ENCODE results near the gene POLR2F.

POLR2F gene

GRCh38 chr22:37982938-37983859 is 29.7 kb downstream of the POLR2F start:
- DNase-seq: no peak

DNA sequence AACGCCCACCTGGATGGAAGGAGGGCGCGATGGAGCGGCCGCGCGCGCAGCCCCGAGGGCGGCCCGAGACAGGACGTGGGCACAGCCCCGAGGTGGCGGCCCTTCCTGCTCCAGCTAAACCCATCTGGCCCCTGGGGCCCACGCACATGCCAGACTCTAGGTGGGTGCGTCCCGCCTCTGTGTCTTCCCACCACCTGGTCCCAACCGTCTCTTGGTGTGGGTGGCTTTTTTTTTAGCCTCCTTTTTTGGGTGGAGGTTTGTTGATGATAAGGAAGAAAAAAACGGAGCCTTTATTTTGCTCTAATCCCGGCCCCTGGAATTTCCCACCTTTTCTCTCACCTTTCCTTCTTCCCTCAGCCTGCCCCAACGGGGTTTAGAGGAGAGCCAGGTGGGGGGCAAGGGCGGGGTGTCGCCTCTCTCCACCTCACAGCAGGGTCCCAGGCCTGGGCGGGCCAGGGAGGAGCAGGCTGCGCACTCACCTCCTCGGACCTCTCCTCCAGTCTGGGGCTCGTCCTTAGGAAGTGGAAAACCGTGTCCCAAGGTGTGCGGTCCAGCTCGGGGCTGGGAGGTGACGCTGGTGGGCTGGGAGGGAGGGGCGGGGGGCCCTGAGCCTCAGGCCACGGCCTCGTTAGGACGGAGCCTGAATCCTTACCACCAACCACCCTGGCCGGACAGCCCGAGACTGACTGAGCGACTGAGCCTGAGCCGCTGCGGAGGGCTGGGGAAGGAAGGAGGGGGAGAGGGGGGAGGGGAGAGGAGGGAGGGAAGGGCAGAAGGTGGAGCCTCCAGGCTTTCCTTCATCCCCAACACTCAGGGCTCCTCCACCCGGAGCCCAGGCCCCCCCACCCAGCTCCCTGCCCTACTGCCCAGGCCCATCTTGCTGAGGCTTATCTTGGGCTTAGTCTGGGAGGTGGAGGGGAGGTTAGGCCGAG is 30.6 kb downstream of the POLR2F start, which contains the start of gene SOX10:
TSS of gene SOX10 (minus strand) at position 696 of the 932 bp plus-strand sequence. CDS start 771 bp downstream, outside the sequence.
- no peak for DNase-seq

DNA sequence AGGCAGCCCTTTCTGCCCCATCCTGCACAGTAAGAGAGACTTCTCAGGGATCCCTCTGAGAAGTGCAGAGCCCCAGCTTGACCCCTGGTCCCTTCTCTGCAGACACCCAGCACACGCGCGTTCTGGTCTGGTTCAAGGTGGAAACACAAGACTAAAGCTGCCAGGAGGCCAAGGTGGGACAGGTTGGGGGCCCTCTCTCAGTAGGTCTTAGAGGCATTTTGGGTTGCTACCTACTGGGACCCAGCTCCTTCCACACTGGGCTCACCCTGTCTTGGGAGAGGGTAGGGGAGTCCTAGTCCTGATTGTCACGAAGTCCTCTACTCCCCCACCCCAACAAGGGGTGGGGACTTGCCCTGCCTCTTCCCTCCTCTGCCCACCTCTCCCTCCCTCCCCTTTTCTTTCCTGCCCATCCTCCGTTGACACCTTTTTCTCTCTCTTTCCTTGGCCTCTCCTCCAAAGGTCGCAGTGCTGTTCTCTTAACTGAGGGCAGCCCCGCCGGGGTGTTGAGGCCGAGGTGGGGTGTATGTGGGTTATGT is 31.6 kb downstream of the POLR2F start:
- DNase-seq: no peak

DNA sequence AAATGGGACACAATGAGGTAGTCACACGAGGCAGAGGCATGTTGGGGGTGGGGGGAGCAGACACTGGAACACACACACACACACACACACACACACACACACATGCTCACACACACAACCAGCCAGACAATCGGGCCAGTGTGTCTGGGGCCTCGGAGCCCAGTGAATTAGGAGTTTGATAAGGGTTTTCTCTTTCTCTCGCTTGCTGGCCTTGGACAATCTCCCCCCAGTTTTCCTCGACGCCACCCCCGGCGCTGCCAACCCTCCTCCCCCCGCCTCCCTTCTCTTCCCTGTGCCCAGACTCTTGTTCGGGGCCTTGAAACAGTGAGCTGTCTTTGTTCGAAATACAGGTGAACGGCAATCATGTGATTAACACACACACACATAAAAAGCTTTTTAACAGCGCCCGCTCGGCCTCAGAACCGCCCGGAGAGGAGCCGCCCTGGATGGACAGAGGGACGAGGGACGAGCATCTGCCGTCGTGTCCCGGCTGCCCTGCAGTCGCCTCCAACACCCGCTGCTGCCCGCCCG is 32.3 kb downstream of the POLR2F start:
- no peak for DNase-seq

DNA sequence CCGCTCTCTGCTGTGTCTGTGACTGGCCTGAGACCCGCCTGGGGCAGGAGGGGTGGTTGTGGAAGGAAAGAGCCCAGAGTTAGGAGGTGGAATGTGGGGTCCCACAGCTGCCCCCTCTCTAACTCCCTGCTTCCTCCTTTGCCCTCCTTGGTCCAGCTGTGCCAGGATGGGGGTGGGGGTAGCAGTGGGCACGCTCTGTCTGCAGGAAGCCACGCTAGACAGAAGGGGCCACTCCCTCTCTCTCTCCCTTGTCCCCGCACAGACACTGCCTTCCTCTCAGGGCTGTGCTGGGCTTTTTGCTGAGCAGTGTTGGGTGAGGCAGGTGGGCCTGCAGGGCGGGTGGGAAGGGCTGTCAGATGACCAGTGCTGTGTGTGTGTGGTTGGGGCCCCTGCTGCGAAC is 32.9 kb downstream of the POLR2F start:
- no peak for DNase-seq

GRCh38 chr22:37989146-37990045 is 35.9 kb downstream of the POLR2F start:
- DNase-seq: no peak

- DNase-seq: no peak
Observed at GRCh38 chr22:37990301-37990700, 36.8 kb downstream of the POLR2F start.

GRCh38 chr22:37990862-37991261 is 37.4 kb downstream of the POLR2F start:
- no peak for DNase-seq

DNA sequence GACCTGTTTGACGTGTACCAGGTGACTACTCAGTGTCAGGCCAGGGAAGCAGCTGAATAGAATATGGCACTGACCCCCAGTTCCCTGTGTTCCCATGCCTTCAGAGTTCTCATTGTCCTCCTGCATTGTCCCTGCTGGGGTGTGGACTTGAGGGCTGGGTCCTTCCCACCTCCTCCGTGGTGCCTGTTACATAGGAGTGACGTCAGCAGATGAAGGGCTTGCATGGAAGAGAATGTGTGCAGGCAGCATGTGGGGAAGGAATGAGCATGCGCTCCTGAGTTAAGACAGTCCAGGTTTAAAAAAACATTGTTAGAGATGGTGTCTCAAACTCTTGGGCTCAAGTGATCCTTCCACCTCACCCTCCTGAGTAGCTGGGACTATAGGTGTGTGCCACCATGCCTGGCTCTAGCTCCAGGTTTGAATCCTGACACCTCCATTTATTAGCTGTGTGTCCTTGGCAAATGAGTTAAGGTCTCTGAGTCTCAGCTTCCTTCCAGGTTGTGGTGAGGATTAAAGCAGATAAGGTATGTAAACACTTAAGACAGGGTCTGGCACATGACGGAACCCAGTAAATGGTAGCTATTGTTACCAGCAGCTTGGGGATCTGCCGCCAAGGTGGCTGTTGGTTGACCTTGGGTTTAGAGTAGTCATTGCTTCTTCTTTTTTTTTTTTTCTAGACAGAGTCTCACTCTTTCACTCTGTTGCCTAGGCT is 38.4 kb downstream of the POLR2F start:
- DNase-seq: no peak

DNA sequence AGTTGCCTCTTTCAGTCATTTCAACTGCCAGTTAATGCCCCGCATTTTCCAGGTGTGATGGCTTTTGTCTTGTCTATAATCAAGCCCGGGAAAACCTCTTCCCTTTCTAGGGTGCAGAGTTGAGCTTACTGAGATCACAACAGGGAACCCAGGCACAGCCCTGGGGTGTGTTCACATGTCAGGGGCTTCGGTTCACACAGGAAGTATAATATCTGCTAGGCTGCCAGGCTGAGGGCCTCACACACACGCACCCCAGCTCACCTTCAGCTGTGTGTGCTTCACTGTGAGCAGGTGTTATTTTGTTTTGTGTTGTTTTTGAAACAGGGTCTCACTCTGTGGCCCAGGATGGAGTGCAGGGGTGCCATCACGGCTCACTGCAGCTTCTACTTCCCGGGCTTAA is 40.5 kb downstream of the POLR2F start:
- no peak for DNase-seq

GRCh38 chr22:37994982-37995381 is 41.5 kb downstream of the POLR2F start:
- no peak for DNase-seq

- no peak for DNase-seq
Observed at GRCh38 chr22:37995460-37995859, 42.0 kb downstream of the POLR2F start.

DNA sequence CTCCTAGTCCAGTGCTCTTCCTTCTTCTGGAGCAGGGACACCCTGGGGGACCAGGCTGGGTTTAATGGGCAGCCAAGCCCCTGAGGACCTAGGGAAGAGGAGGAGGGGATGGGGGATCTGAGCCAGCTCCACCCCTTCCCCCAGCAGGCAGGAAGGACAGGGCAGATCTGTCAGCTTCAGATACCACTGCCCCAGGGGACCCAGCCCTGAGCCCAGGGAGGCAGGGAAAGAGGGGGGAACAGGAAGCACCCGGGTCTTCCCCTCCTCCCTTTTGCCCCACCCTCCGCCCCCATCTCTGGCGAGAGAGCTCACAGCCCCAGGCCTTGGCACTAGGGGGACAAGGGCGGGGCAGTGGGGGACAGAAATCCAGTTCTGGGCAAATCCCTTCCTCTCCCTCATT is 42.6 kb downstream of the POLR2F start:
- DNase-seq: no peak

GRCh38 chr22:37996515-37997246 is 43.2 kb downstream of the POLR2F start:
- DNase-seq: no peak

GRCh38 chr22:37998543-37998942 is 45.0 kb downstream of the POLR2F start:
- no peak for DNase-seq

DNA sequence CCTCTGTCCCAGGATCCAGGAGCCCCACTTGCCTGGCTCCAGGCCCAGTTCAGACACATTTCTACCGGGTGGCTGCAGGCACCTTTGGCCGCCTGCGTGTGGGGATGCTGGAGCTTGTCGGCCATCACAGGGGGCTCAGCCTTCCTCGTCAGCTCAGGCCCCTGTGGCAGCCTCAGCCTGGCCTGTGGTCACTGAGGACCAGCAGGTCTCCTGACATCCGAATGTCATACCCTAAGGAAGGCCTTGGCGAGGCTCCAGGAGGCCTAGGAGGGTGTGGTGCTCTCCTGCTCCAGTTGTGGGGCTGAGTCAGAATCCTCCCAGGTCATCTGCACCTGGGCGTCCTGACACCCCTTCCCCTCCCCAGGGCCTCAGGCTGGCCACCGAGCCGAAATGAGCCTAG is 45.7 kb downstream of the POLR2F start:
- no peak for DNase-seq

- DNase-seq: peak; percentile 25 to 62
Observed at GRCh38 chr22:37999640-38000272, 46.3 kb downstream of the POLR2F start.

DNA sequence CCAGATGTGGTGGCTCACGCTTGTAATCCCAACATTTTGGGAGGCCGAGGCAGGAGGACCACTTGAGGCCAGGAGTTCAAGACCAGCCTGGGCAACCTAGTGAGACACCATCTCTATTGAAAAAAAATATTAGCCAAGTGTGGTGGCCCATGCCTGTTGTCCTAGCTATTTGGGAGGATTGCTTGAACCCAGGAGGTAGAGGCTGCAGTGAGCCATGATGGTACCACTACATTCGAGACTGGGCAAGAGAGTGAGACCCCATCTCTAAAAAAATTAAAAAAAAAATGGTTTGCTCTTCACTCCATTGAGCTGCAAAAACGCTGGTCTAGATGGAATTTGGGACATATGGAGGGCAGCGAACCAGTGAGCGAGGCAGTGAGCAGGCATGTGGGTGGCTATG is 52.4 kb downstream of the POLR2F start:
- no peak for DNase-seq

- DNase-seq: no peak
Observed at GRCh38 chr22:38006906-38007305, 53.4 kb downstream of the POLR2F start.

DNA sequence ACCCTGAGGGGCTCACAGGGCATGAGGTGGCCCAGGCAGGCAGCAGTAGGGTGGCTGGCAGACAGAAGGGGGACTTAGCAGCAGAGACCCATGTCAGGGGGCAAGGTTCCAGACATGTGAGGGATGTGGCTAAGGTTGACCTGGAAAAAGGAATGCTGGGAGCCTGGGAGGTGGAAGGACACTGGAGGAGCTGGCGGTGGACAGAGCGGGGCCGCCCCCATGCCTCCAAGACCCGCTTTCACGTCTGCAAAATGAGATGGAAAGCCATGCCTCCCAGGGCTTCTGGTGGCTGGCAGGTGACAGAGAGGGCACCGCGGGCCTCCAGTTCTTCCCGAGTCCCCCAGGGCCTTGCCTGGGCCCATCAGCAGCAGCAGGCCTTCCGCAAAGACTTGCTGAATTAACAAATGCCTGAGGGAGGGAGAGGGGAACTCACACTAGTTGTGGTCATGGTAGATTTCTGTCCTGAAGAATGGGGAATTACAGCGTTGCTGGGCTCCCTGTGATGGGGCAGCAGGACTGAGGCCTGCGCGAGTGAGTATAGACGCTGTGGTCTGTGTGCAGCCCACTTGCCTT is 53.9 kb downstream of the POLR2F start:
- DNase-seq: no peak

All from NCI-H446 (cell line).